DLD1 (cell line): ENCODE results near the gene TRIP13.
"Not testable (repeated sequence)": the region's sequence is repeated elsewhere in the genome, so short reads cannot be mapped to it uniquely, and the experiment has no call there.

Source experiments
- in situ Hi-C: cut with HindIII; loops from 2 replicates; pipeline ENCODE4 v1.10.0; 2017; ENCODE audit warnings: low sequenced_read_pairs

TRIP13 gene

GRCh38 chr5:933251-933861, 40.7 kb downstream of the TRIP13 start:
- in situ Hi-C loops: no loop called here

DNA sequence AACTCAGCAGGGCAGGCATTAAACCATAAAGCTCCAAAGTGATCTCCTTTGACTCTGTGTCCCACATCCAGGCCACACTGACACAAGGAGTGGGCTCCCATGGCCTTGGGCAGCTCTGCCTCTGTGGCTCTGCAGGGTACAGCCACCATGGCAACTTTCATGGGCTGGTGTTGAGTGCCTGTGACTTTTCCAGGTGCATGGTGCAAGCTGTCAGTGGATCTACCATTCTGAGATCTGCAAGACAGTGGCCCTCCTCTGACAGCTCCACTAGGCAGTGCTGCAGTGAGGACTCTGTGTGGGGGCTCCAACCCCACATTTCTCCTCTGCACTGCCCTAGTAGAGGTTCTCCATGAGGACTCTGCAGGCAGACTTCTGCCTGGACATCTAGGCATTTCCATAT, 41.3 kb downstream of the TRIP13 start:
- in situ Hi-C loops: not testable (repeated sequence)

GRCh38 chr5:934381-934967, 41.8 kb downstream of the TRIP13 start:
- in situ Hi-C loops: not testable (repeated sequence)

DNA sequence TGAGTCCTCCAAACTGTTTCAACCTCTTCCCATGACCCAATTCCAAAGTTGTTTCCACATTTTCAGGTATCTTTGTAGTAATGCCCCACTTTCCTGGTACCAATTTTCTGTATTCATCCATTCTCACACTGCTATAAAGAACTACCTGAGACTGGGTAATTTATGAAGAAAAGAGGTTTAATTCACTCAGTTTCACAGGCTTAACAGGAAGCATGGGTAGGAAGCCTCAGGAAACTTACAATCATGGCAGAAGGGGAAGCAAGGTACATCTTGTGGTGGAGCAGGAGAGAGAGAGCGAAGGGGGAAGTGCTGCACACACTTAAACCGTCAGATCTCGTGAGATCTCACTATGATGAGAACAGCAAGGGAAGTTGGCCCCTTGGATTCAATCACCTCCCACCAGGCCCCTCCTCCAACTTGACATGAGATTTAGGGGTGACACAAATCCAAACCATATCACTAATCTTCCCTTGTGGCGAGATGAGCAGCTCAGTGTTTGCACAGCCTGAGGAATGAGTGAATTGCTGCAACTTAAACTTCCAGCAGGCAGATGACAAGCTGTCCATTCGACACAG, 42.9 kb downstream of the TRIP13 start:
- in situ Hi-C loops: no loop called here

- in situ Hi-C loops: no loop called here
Measured at GRCh38 chr5:936149-937144, 43.8 kb downstream of the TRIP13 start.

- in situ Hi-C loops: no loop called here
Measured at GRCh38 chr5:937151-937924, 44.7 kb downstream of the TRIP13 start.

DNA sequence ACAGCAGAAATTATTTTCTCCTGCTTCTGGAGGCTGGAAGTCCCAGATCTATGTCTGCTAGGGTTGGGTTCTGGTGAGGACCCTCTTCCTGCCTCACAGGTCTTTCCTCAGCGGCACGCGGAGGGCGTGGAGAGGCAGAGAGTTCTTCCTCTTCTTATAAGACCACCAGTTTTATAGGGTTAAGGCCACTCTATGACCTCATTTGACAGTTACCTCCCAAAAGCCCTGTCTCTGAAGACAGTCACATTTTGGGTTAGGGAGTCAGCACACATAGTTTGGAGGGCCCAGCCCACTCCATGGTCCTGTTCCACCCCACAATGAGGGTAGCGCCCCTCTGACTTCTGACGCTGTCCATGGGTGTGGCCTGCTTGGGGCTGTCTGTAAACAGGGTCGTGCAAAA, 46.7 kb downstream of the TRIP13 start:
- in situ Hi-C loops: no loop called here

GRCh38 chr5:940741-941140, 48.1 kb downstream of the TRIP13 start:
- in situ Hi-C loops: not testable (repeated sequence)

GRCh38 chr5:943201-943917, 50.7 kb downstream of the TRIP13 start:
- in situ Hi-C loops: no loop called here

DNA sequence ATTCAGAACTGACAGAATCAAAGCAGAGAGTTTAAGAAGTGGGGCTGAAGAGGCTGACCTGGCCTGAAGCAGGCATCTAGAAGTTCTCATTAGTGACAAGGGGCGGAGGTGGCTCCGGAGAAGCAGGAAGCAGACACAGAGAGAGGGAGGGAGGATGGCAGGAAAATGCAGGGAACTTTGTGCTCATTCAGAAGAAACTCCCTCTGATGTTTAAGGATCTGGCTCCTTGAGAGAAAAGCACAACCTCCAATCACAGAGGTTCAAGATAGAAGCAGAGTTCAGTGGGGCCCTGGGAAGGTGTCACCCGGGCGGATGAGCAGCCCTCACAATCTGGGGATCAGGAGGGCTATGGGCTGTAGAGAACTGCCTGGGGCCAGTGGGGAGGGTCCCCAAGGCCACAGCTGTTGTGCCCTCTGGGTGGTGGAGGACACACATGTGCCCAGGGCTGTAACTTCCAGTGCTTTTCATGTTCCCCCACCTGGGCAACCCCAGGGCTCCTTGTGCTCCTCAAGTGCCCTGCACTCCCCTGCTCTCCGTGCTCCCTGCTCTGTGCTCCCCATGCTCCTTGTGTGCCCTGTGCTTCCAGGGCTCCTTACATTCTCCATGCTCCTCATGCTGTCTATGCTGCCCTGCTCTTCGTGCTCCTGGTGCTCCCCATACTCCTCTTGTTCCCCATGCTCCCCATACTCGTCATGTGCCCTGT, 51.4 kb downstream of the TRIP13 start:
- in situ Hi-C loops: no loop called here

DNA sequence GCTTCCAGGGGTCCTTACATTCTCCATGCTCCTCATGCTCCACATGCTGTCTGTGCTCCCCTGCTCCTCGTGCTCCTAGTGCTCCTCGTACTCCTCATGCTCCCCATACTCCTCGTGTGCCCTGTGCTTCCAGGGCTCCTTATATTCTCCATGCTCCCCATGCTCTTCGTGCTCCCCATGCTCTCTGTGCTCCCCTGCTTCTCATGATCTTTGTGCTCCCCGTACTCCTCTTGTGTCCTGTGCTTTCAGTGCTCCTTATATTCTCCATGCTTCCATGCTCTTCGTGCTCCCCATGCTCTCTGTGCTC, 51.9 kb downstream of the TRIP13 start:
- in situ Hi-C loops: no loop called here

- in situ Hi-C loops: no loop called here
Measured at GRCh38 chr5:944992-945685, 52.5 kb downstream of the TRIP13 start.

GRCh38 chr5:945691-946551, 53.2 kb downstream of the TRIP13 start:
- in situ Hi-C loops: no loop called here

GRCh38 chr5:946720-947625, 54.3 kb downstream of the TRIP13 start:
- in situ Hi-C loops: no loop called here

- in situ Hi-C loops: no loop called here
Measured at GRCh38 chr5:947626-948471, 55.2 kb downstream of the TRIP13 start.
